Lower leg skin (tissue), 3 donors: Measurements from ENCODE around the gene DDX24.

Source experiments
- POLR2A ChIP-seq, 2 donors: fragments of 450-650 bp; IDR thresholded peaks; one replicate each; pipeline ENCODE4 v1.6.1; 2016 to 2017; ENCODE audit warnings: antibody characterized with exemption in 2 of 2, mild to moderate bottlenecking in 1 of 2, moderate library complexity in 1 of 2
- TF ChIP-seq, protein P1 (sequence below), 3 donors: fragments of 450-650 bp; IDR thresholded peaks; one replicate each; pipeline ENCODE4 v1.5.1; 2016; ENCODE audit warnings: antibody characterized with exemption in 3 of 3, mild to moderate bottlenecking in 3 of 3, moderate library complexity in 2 of 3

DNA sequence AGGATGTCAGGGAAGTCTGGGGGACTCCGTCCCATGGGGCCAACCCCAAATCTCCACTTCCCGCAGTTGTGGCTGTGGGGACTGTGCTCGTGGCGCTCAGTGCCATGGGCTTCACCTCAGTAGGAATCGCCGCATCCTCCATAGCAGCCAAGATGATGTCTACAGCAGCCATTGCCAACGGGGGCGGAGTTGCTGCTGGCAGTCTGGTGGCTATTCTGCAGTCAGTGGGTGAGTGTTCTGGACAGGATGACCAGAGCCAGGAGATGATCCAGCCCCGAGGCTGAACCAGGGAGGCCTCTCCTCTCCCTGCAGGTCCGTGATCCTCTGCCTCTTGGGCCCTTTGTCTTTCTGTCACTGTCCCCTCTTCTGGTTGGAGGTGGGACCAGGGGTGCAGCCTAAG is 20.7 kb upstream of the DDX24 start:
- TF ChIP-seq, protein P1, sequence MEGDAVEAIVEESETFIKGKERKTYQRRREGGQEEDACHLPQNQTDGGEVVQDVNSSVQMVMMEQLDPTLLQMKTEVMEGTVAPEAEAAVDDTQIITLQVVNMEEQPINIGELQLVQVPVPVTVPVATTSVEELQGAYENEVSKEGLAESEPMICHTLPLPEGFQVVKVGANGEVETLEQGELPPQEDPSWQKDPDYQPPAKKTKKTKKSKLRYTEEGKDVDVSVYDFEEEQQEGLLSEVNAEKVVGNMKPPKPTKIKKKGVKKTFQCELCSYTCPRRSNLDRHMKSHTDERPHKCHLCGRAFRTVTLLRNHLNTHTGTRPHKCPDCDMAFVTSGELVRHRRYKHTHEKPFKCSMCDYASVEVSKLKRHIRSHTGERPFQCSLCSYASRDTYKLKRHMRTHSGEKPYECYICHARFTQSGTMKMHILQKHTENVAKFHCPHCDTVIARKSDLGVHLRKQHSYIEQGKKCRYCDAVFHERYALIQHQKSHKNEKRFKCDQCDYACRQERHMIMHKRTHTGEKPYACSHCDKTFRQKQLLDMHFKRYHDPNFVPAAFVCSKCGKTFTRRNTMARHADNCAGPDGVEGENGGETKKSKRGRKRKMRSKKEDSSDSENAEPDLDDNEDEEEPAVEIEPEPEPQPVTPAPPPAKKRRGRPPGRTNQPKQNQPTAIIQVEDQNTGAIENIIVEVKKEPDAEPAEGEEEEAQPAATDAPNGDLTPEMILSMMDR (IDR thresholded peaks at IDR 0.05) = no peak
- TF ChIP-seq POLR2A (IDR thresholded peaks at IDR 0.05) = no peak
